WERI-Rb-1 (cell line): ENCODE data around the gene PF4V1.

Experiments
- DNase-seq: peaks from one replicate; pipeline ENCODE4 v3.0.0-alpha.2; 2020
- H3K27ac ChIP-seq: fragments of 250-450 bp; sonication (Bioruptor Pico); 2 replicates; pipeline ENCODE4 v1.5.1; 2020; ENCODE audit warnings: mild to moderate bottlenecking, moderate library complexity
- H3K27me3 ChIP-seq: fragments of 250-450 bp; sonication (Bioruptor Pico); 2 replicates; pipeline ENCODE4 v1.5.1; 2021; ENCODE audit warnings: mild to moderate bottlenecking, low read depth, moderate library complexity; ENCODE audit not compliant: insufficient read depth, severe bottlenecking
- H3K36me3 ChIP-seq: fragments of 250-450 bp; sonication (Bioruptor Pico); 2 replicates; pipeline ENCODE4 v1.5.1; 2020; ENCODE audit warnings: mild to moderate bottlenecking, moderate library complexity
- H3K4me3 ChIP-seq: 2 replicates; pipeline ENCODE4 v1.5.1; 2011; ENCODE audit warnings: low read depth, mild to moderate bottlenecking, control low read depth, low read length
- H3K9me3 ChIP-seq: fragments of 250-450 bp; sonication (Bioruptor Pico); 2 replicates; pipeline ENCODE4 v1.5.1; 2021; ENCODE audit warnings: mild to moderate bottlenecking, moderate library complexity; ENCODE audit not compliant: severe bottlenecking
- CTCF ChIP-seq: IDR thresholded peaks from 2 replicates; pipeline ENCODE4 v1.5.1; 2011; ENCODE audit warnings: low read depth, mild to moderate bottlenecking, control low read depth, inconsistent platforms, low read length

The PF4V1 gene

GRCh38 chr4:73847526-73848182 is 5.4 kb upstream of the PF4V1 start:
- no peak for DNase-seq
- H3K27ac ChIP-seq, result no peak overlapping the region
- TF ChIP-seq CTCF, result no peak

GRCh38 chr4:73848183-73848777 is 4.8 kb upstream of the PF4V1 start:
- Histone ChIP-seq H3K27ac (no peak overlapping the region), H3K4me3 (no peak overlapping the region), H3K9me3 (no peaks in the 10 kb centered on the region), H3K36me3 (no peaks in the 10 kb centered on the region), H3K27me3 (no peaks in the 10 kb centered on the region)
- no peak for DNase-seq
- TF ChIP-seq CTCF, result no peak

More at GRCh38 chr4:73847526-73848182, 5.4 kb upstream of the PF4V1 start:
- H3K9me3 ChIP-seq, result no peaks in the 10 kb centered on the region
- no peaks in the 10 kb centered on the region for H3K27me3 ChIP-seq
- no peaks in the 10 kb centered on the region for H3K36me3 ChIP-seq
- no peak overlapping the region for H3K4me3 ChIP-seq

- H3K4me3 ChIP-seq, result no peak overlapping the region
- H3K27ac ChIP-seq, result no peak overlapping the region
- TF ChIP-seq CTCF, result no peak
- H3K9me3 ChIP-seq, result no peaks in the 10 kb centered on the region
- no peak for DNase-seq
- H3K36me3 ChIP-seq, result no peaks in the 10 kb centered on the region
- no peaks in the 10 kb centered on the region for H3K27me3 ChIP-seq
Measured at GRCh38 chr4:73850261-73850970, 2.7 kb upstream of the PF4V1 start.

GRCh38 chr4:73851293-73851692 is 1.8 kb upstream of the PF4V1 start:
- no peaks in the 10 kb centered on the region for H3K27me3 ChIP-seq
- TF ChIP-seq CTCF, result no peak
- H3K9me3 ChIP-seq, result no peaks in the 10 kb centered on the region
- H3K27ac ChIP-seq, result no peak overlapping the region
- H3K36me3 ChIP-seq, result no peaks in the 10 kb centered on the region
- H3K4me3 ChIP-seq, result no peak overlapping the region
- no peak for DNase-seq

GRCh38 chr4:73852771-73853170 is 325 bp upstream of the PF4V1 start:
- Histone ChIP-seq H3K4me3 (no peak overlapping the region), H3K36me3 (no peaks in the 10 kb centered on the region), H3K27me3 (no peaks in the 10 kb centered on the region), H3K9me3 (no peaks in the 10 kb centered on the region), H3K27ac (no peak overlapping the region)
- no peak for DNase-seq
- no peak for TF ChIP-seq CTCF
